WTC11 (cell line): ENCODE measurements around the gene ASTN2. TPM values are rescaled to one million over a fixed set of nuclear protein-coding genes. Genes with fewer than 3 reads are reported as not detected.

Source experiments
- ATAC-seq: fragments of 200-7000 bp; cut with Tn5 transposase; 2 replicates; pipeline ENCODE4 v1.10.0; 2021; ENCODE audit warnings: mild to moderate bottlenecking, moderate library complexity
- CTCF ChIA-PET: fragments of 300-600 bp; sonication (Branson Sonifier 250); formaldehyde crosslinking; loops from one replicate; lab custom pipeline; 2021; ENCODE audit warnings: antibody characterized with exemption; lab: Charles Lee
- POLR2A ChIA-PET: fragments of 350-600 bp; sonication (Branson Sonifier 250); formaldehyde crosslinking; loops from one replicate; lab custom pipeline; 2021; ENCODE audit warnings: antibody characterized with exemption; lab: Charles Lee
- DNase-seq: peaks from one replicate; pipeline ENCODE4 v3.0.0; 2021; ENCODE audit warnings: low spot score
- H3K27ac Mint-ChIP-seq: 2 replicates; pipeline ENCODE4 v1.8.0; 2021; ENCODE audit warnings: mixed read lengths
- H3K27me3 Mint-ChIP-seq: 2 replicates; pipeline ENCODE4 v1.8.0; 2021; ENCODE audit warnings: low read depth, mild to moderate bottlenecking, moderate library complexity, mixed read lengths
- H3K36me3 Mint-ChIP-seq: 2 replicates; pipeline ENCODE4 v1.8.0; 2021; ENCODE audit warnings: mixed read lengths
- H3K4me1 Mint-ChIP-seq: 2 replicates; pipeline ENCODE4 v1.8.0; 2022; ENCODE audit warnings: mixed read lengths
- H3K4me3 Mint-ChIP-seq: 2 replicates; pipeline ENCODE4 v1.8.0; 2021; ENCODE audit warnings: mild to moderate bottlenecking, moderate library complexity, mixed read lengths
- H3K9me3 Mint-ChIP-seq: 2 replicates; pipeline ENCODE4 v1.8.0; 2021; ENCODE audit warnings: mixed read lengths
- AFF4 ChIP-seq: sonication (generic); formaldehyde crosslinking; IDR thresholded peaks from 2 replicates; pipeline ENCODE4 v1.8.1; 2023; ENCODE audit warnings: mild to moderate bottlenecking, missing genetic modification reagents, borderline replicate concordance
- ATF1 ChIP-seq: sonication (generic); formaldehyde crosslinking; IDR thresholded peaks from 2 replicates; pipeline ENCODE4 v1.8.1; 2023; ENCODE audit warnings: mild to moderate bottlenecking, moderate library complexity, missing genetic modification reagents
- EMX1 ChIP-seq: fragments of 250-450 bp; sonication (Bioruptor Pico); IDR thresholded peaks from 2 replicates; pipeline ENCODE4 v1.8.0; 2021; ENCODE audit warnings: mild to moderate bottlenecking
- FOXK1 ChIP-seq: sonication (generic); formaldehyde crosslinking; IDR thresholded peaks from 2 replicates; pipeline ENCODE4 v1.8.0; 2022; ENCODE audit warnings: mild to moderate bottlenecking, moderate library complexity, missing genetic modification reagents
- JUN ChIP-seq: sonication (generic); formaldehyde crosslinking; IDR thresholded peaks from 2 replicates; pipeline ENCODE4 v1.8.0; 2023; ENCODE audit warnings: mild to moderate bottlenecking, missing genetic modification reagents
- MAX ChIP-seq: sonication (generic); formaldehyde crosslinking; IDR thresholded peaks from 2 replicates; pipeline ENCODE4 v1.8.0; 2022; ENCODE audit warnings: mild to moderate bottlenecking, missing genetic modification reagents
- NFE2L1 ChIP-seq: sonication (generic); formaldehyde crosslinking; IDR thresholded peaks from 2 replicates; pipeline ENCODE4 v1.8.1; 2023; ENCODE audit warnings: missing genetic modification reagents
- NFYB ChIP-seq: sonication (generic); formaldehyde crosslinking; conservative IDR thresholded peaks from 2 replicates; pipeline ENCODE4 v1.8.0; 2022; ENCODE audit warnings: low read depth, missing genetic modification reagents
- PREB ChIP-seq: sonication (generic); formaldehyde crosslinking; IDR thresholded peaks from 2 replicates; pipeline ENCODE4 v1.8.1; 2022; ENCODE audit warnings: mild to moderate bottlenecking, missing genetic modification reagents, moderate library complexity, borderline replicate concordance
- SOX15 ChIP-seq: fragments of 250-450 bp; sonication (Bioruptor Pico); IDR thresholded peaks from 2 replicates; pipeline ENCODE4 v1.9.0; 2021; ENCODE audit warnings: mild to moderate bottlenecking
- STAT6 ChIP-seq: sonication (generic); formaldehyde crosslinking; conservative IDR thresholded peaks from 2 replicates; pipeline ENCODE4 v1.8.1; 2023; ENCODE audit warnings: mild to moderate bottlenecking, low read depth, missing genetic modification reagents, moderate library complexity
- ZBTB21 ChIP-seq: sonication (generic); formaldehyde crosslinking; IDR thresholded peaks from 2 replicates; pipeline ENCODE4 v1.8.1; 2023; ENCODE audit warnings: mild to moderate bottlenecking, missing genetic modification reagents, borderline replicate concordance
- ZNF219 ChIP-seq: sonication (generic); formaldehyde crosslinking; IDR thresholded peaks from 2 replicates; pipeline ENCODE4 v1.8.0; 2023; ENCODE audit warnings: missing genetic modification reagents, mild to moderate bottlenecking, borderline replicate concordance
- total RNA-seq: library from RNA; stranded (reverse); gene quantifications from 3 replicates; pipeline ENCODE4 v1.2.3, GENCODE V29; 2021
- TF ChIP-seq, protein P1 (sequence below): fragments of 250-450 bp; sonication (Bioruptor Pico); IDR thresholded peaks from 2 replicates; pipeline ENCODE4 v2.1.2; 2022; ENCODE audit warnings: mild to moderate bottlenecking, moderate library complexity
- TF ChIP-seq, protein P2 (sequence below): sonication (generic); formaldehyde crosslinking; IDR thresholded peaks from 2 replicates; pipeline ENCODE4 v1.8.1; 2023; ENCODE audit warnings: mild to moderate bottlenecking, missing genetic modification reagents, moderate library complexity

The ASTN2 gene
- total RNA-seq, 1 experiment from 2014 or later, result 16.2 TPM

DNA sequence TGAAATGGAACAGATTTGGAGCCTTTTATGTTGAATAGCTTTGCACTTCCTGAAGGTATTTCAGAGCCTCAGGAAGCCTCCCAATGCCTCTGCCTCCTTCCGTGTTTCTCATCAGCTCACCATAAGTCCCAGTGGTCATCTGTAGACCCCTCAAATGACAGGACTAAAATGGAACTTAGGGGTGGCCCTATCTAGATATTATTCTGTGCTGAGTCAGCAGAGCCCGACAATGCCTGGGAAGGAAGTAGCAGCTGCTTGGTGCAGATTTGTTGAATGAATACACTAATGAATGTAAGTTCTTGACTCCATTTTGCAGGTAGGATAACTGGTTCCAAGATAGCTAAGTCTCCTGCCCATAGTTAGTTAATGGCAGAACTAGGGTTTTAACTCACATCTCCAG, 97.7 kb downstream of the ASTN2 start (continued):
- TF ChIP-seq AFF4, result no peak
- TF ChIP-seq, protein P1, sequence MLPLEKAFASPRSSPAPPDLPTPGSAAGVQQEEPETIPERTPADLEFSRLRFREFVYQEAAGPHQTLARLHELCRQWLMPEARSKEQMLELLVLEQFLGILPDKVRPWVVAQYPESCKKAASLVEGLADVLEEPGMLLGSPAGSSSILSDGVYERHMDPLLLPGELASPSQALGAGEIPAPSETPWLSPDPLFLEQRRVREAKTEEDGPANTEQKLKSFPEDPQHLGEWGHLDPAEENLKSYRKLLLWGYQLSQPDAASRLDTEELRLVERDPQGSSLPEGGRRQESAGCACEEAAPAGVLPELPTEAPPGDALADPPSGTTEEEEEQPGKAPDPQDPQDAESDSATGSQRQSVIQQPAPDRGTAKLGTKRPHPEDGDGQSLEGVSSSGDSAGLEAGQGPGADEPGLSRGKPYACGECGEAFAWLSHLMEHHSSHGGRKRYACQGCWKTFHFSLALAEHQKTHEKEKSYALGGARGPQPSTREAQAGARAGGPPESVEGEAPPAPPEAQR (CRISPR knock-in tag), result no peak
- TF ChIP-seq PREB, result no peak
- TF ChIP-seq ZNF219, result no peak
- TF ChIP-seq, protein P2, sequence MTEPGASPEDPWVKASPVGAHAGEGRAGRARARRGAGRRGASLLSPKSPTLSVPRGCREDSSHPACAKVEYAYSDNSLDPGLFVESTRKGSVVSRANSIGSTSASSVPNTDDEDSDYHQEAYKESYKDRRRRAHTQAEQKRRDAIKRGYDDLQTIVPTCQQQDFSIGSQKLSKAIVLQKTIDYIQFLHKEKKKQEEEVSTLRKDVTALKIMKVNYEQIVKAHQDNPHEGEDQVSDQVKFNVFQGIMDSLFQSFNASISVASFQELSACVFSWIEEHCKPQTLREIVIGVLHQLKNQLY (CRISPR knock-in tag), result no peak
- no peak for TF ChIP-seq SOX15 (CRISPR knock-in tag)
- TF ChIP-seq FOXK1 (CRISPR knock-in tag), result no peak
- no peak for TF ChIP-seq EMX1 (CRISPR knock-in tag)
- no peak for TF ChIP-seq NFE2L1
- no peak for TF ChIP-seq ZBTB21 (CRISPR knock-in tag)
- TF ChIP-seq MAX, result no peak
- TF ChIP-seq NFYB (CRISPR knock-in tag), result no peak

GRCh38 chr9:117315236-117315635, 99.6 kb downstream of the ASTN2 start:
- POLR2A ChIA-PET, result no interaction called here
- TF ChIP-seq JUN (CRISPR knock-in tag) (no peak), STAT6 (CRISPR knock-in tag) (no peak), ATF1 (CRISPR knock-in tag) (no peak), ZBTB21 (CRISPR knock-in tag) (no peak)
- Mint-ChIP-seq H3K4me1 (peaks cover 5% of the 10 kb centered on the region), H3K27ac (no peak overlapping the region), H3K9me3 (no peaks in the 10 kb centered on the region), H3K36me3 (no peaks in the 10 kb centered on the region), H3K4me3 (no peak overlapping the region), H3K27me3 (no peaks in the 10 kb centered on the region)
- ATAC-seq, result no peak
- no peak for DNase-seq
- CTCF ChIA-PET, result interaction anchor here (1.0 kb wide), 1 partner anchor 98 kb away, joined by 3 read pairs; no protein-coding TSS in a partner anchor
